GM18499 (cell line): Measurements from ENCODE around the gene C14orf180.
"Not testable (repeated sequence)": the region's sequence is repeated elsewhere in the genome, so short reads cannot be mapped to it uniquely, and the experiment has no call there.

ENCODE experiments used
- ATAC-seq: cut with Tn5 transposase; IDR thresholded peaks from one replicate; pipeline ENCODE4 v1.9.1; 2021; ENCODE audit warnings: moderate number of reproducible peaks; ENCODE audit not compliant: insufficient read depth, unreplicated experiment

Gene C14orf180

GRCh38 chr14:104576232-104576969 is 3.2 kb upstream of the C14orf180 start:
- ATAC-seq: no peak

- ATAC-seq: no peak
Observed at GRCh38 chr14:104576970-104577332, 2.6 kb upstream of the C14orf180 start.

GRCh38 chr14:104577426-104577825 is 2.1 kb upstream of the C14orf180 start:
- no peak for ATAC-seq

GRCh38 chr14:104577847-104578301 is 1.7 kb upstream of the C14orf180 start:
- no peak for ATAC-seq

GRCh38 chr14:104578321-104578720 is 1.2 kb upstream of the C14orf180 start:
- ATAC-seq: no peak

- ATAC-seq: not testable (repeated sequence)
Observed at GRCh38 chr14:104579939-104580338, 375 bp downstream of the C14orf180 start.

GRCh38 chr14:104580961-104581360 is 1.4 kb downstream of the C14orf180 start:
- ATAC-seq: no peak

- ATAC-seq: no peak
Observed at GRCh38 chr14:104581521-104581920, 2.0 kb downstream of the C14orf180 start.

- no peak for ATAC-seq
Observed at GRCh38 chr14:104582005-104582404, 2.4 kb downstream of the C14orf180 start.

- ATAC-seq: no peak
Observed at GRCh38 chr14:104582662-104583061, 3.1 kb downstream of the C14orf180 start.

GRCh38 chr14:104583424-104584306 is 4.1 kb downstream of the C14orf180 start:
- ATAC-seq: no peak

GRCh38 chr14:104584557-104584956 is 5.0 kb downstream of the C14orf180 start:
- ATAC-seq: no peak

- ATAC-seq: no peak
Observed at GRCh38 chr14:104585966-104586697, 6.6 kb downstream of the C14orf180 start.

GRCh38 chr14:104586832-104587620 is 7.5 kb downstream of the C14orf180 start:
- ATAC-seq: no peak

- no peak for ATAC-seq
Observed at GRCh38 chr14:104587641-104588040, 8.1 kb downstream of the C14orf180 start.

GRCh38 chr14:104588066-104588857 is 8.7 kb downstream of the C14orf180 start:
- no peak for ATAC-seq

GRCh38 chr14:104589338-104590195 is 10.0 kb downstream of the C14orf180 start:
- no peak for ATAC-seq

- ATAC-seq: no peak
Observed at GRCh38 chr14:104590240-104590965, 10.8 kb downstream of the C14orf180 start.
